ENCODE measurements around the gene YARS1. TPM values are rescaled to one million over a fixed set of nuclear protein-coding genes. Genes with fewer than 3 reads are reported as not detected.

The YARS1 gene
- total RNA-seq, 1 experiment from 2014 or later, result 118 TPM

GRCh38 chr1:32780005-32780404 lies 37.2 kb downstream of the YARS1 start:
- H3K27me3 ChIP-seq (ENCODE audit: low read length), result no peaks in the 10 kb centered on the region
- no peaks in the 10 kb centered on the region for H3K79me2 ChIP-seq (ENCODE audit: low read length)
- H3K9ac ChIP-seq (ENCODE audit: low read length), result no peak overlapping the region
- peaks cover 26% of the 10 kb centered on the region for H3K36me3 ChIP-seq (ENCODE audit: insufficient read depth, low read length)
- H3K4me1 ChIP-seq (ENCODE audit: low read length), result no peaks in the 10 kb centered on the region
- H2AFZ ChIP-seq (ENCODE audit: low read length), result no peak overlapping the region
- H3K4me2 ChIP-seq (ENCODE audit: low read depth, low read length, poor library complexity, severe bottlenecking), result no peak overlapping the region
- H3K9me2 ChIP-seq (replicated peaks; ENCODE audit: insufficient read depth, low read length), result no peaks in the 10 kb centered on the region
- H3K4me3 ChIP-seq (ENCODE audit: low read length), result no peak overlapping the region
- no peaks in the 10 kb centered on the region for H4K20me1 ChIP-seq (ENCODE audit: insufficient read depth, low read depth, low read length)
- no peak overlapping the region for H3K27ac ChIP-seq (ENCODE audit: low read length)
- no peak for DNase-seq
- no peaks in the 10 kb centered on the region for H3K9me3 ChIP-seq (ENCODE audit: low read length)

- H3K79me2 ChIP-seq (ENCODE audit: low read length), result no peaks in the 10 kb centered on the region
- H3K9me3 ChIP-seq (ENCODE audit: low read length), result no peaks in the 10 kb centered on the region
- peaks cover 22% of the 10 kb centered on the region for H3K36me3 ChIP-seq (ENCODE audit: insufficient read depth, low read length)
- no peaks in the 10 kb centered on the region for H3K4me1 ChIP-seq (ENCODE audit: low read length)
- H2AFZ ChIP-seq (ENCODE audit: low read length), result no peak overlapping the region
- H3K9me2 ChIP-seq (replicated peaks; ENCODE audit: insufficient read depth, low read length), result no peaks in the 10 kb centered on the region
- H4K20me1 ChIP-seq (ENCODE audit: insufficient read depth, low read depth, low read length), result no peaks in the 10 kb centered on the region
- H3K27ac ChIP-seq (ENCODE audit: low read length), result no peak overlapping the region
- no peak for DNase-seq
- no peaks in the 10 kb centered on the region for H3K27me3 ChIP-seq (ENCODE audit: low read length)
- H3K9ac ChIP-seq (ENCODE audit: low read length), result no peak overlapping the region
- H3K4me3 ChIP-seq (ENCODE audit: low read length), result no peak overlapping the region
- no peak overlapping the region for H3K4me2 ChIP-seq (ENCODE audit: low read depth, low read length, poor library complexity, severe bottlenecking)
These were observed 37.9 kb downstream of the YARS1 start for GRCh38 chr1:32779242-32779641.

GRCh38 chr1:32775640-32776337 lies 41.4 kb downstream of the YARS1 start:
- Histone ChIP-seq H2AFZ (ENCODE audit: low read length) (no peak overlapping the region), H3K79me2 (ENCODE audit: low read length) (no peaks in the 10 kb centered on the region), H3K36me3 (ENCODE audit: insufficient read depth, low read length) (peaks cover 14% of the 10 kb centered on the region; the same call in 1 of the 2 replicates), H3K4me2 (ENCODE audit: low read depth, low read length, poor library complexity, severe bottlenecking) (no peak overlapping the region), H3K4me1 (ENCODE audit: low read length) (peaks cover 8% of the 10 kb centered on the region), H3K9me3 (ENCODE audit: low read length) (no peaks in the 10 kb centered on the region), H3K9me2 (replicated peaks; ENCODE audit: insufficient read depth, low read length) (no peaks in the 10 kb centered on the region), H3K27me3 (ENCODE audit: low read length) (no peaks in the 10 kb centered on the region), H4K20me1 (ENCODE audit: insufficient read depth, low read depth, low read length) (no peaks in the 10 kb centered on the region), H3K9ac (ENCODE audit: low read length) (no peak overlapping the region), H3K27ac (ENCODE audit: low read length) (no peak overlapping the region), H3K4me3 (ENCODE audit: low read length) (no peak overlapping the region)
- DNase-seq, result no peak

- Histone ChIP-seq H3K27ac (ENCODE audit: low read length) (no peak overlapping the region), H3K4me1 (ENCODE audit: low read length) (peaks cover 8% of the 10 kb centered on the region), H3K27me3 (ENCODE audit: low read length) (no peaks in the 10 kb centered on the region), H3K9me2 (replicated peaks; ENCODE audit: insufficient read depth, low read length) (no peaks in the 10 kb centered on the region), H3K36me3 (ENCODE audit: insufficient read depth, low read length) (peaks cover 7% of the 10 kb centered on the region; the same call in 1 of the 2 replicates), H4K20me1 (ENCODE audit: insufficient read depth, low read depth, low read length) (no peaks in the 10 kb centered on the region), H3K4me3 (ENCODE audit: low read length) (no peak overlapping the region), H3K4me2 (ENCODE audit: low read depth, low read length, poor library complexity, severe bottlenecking) (no peak overlapping the region), H3K79me2 (ENCODE audit: low read length) (no peaks in the 10 kb centered on the region), H3K9me3 (ENCODE audit: low read length) (no peaks in the 10 kb centered on the region), H3K9ac (ENCODE audit: low read length) (no peak overlapping the region), H2AFZ (ENCODE audit: low read length) (no peak overlapping the region)
- DNase-seq, result no peak
These were observed 42.1 kb downstream of the YARS1 start for GRCh38 chr1:32774950-32775634.

- Histone ChIP-seq H3K79me2 (ENCODE audit: low read length) (no peaks in the 10 kb centered on the region), H3K4me1 (ENCODE audit: low read length) (peaks cover 8% of the 10 kb centered on the region), H2AFZ (ENCODE audit: low read length) (no peak overlapping the region), H3K9ac (ENCODE audit: low read length) (no peak overlapping the region), H3K27ac (ENCODE audit: low read length) (no peak overlapping the region), H3K36me3 (ENCODE audit: insufficient read depth, low read length) (peaks cover 6% of the 10 kb centered on the region; the same call in 1 of the 2 replicates), H3K9me3 (ENCODE audit: low read length) (no peaks in the 10 kb centered on the region), H3K4me2 (ENCODE audit: low read depth, low read length, poor library complexity, severe bottlenecking) (no peak overlapping the region), H4K20me1 (ENCODE audit: insufficient read depth, low read depth, low read length) (no peaks in the 10 kb centered on the region), H3K4me3 (ENCODE audit: low read length) (no peak overlapping the region), H3K27me3 (ENCODE audit: low read length) (no peaks in the 10 kb centered on the region), H3K9me2 (replicated peaks; ENCODE audit: insufficient read depth, low read length) (no peaks in the 10 kb centered on the region)
- no peak for DNase-seq
These were observed 42.7 kb downstream of the YARS1 start for GRCh38 chr1:32774464-32774808.

- H3K27ac ChIP-seq (ENCODE audit: low read length), result no peak overlapping the region
These were observed 43.2 kb downstream of the YARS1 start for GRCh38 chr1:32773764-32774463.

GRCh38 chr1:32773018-32773763 lies 44.0 kb downstream of the YARS1 start:
- H3K9ac ChIP-seq (ENCODE audit: low read length), result no peak overlapping the region

More at GRCh38 chr1:32773764-32774463, 43.2 kb downstream of the YARS1 start:
- Histone ChIP-seq H3K9me2 (replicated peaks; ENCODE audit: insufficient read depth, low read length) (no peaks in the 10 kb centered on the region), H2AFZ (ENCODE audit: low read length) (no peak overlapping the region), H3K9me3 (ENCODE audit: low read length) (no peaks in the 10 kb centered on the region), H3K36me3 (ENCODE audit: insufficient read depth, low read length) (peaks cover 6% of the 10 kb centered on the region; the same call in 1 of the 2 replicates), H3K4me2 (ENCODE audit: low read depth, low read length, poor library complexity, severe bottlenecking) (no peak overlapping the region), H3K4me3 (ENCODE audit: low read length) (no peak overlapping the region), H3K4me1 (ENCODE audit: low read length) (peaks cover 8% of the 10 kb centered on the region), H4K20me1 (ENCODE audit: insufficient read depth, low read depth, low read length) (no peaks in the 10 kb centered on the region), H3K9ac (ENCODE audit: low read length) (no peak overlapping the region), H3K27me3 (ENCODE audit: low read length) (no peaks in the 10 kb centered on the region), H3K79me2 (ENCODE audit: low read length) (no peaks in the 10 kb centered on the region)
- DNase-seq, result no peak

More at GRCh38 chr1:32773018-32773763, 44.0 kb downstream of the YARS1 start:
- H2AFZ ChIP-seq (ENCODE audit: low read length), result no peak overlapping the region
- no peak overlapping the region for H3K4me3 ChIP-seq (ENCODE audit: low read length)
- no peaks in the 10 kb centered on the region for H3K9me2 ChIP-seq (replicated peaks; ENCODE audit: insufficient read depth, low read length)
- no peaks in the 10 kb centered on the region for H4K20me1 ChIP-seq (ENCODE audit: insufficient read depth, low read depth, low read length)
- peak; percentile 90 for DNase-seq
- no peaks in the 10 kb centered on the region for H3K9me3 ChIP-seq (ENCODE audit: low read length)
- H3K4me2 ChIP-seq (ENCODE audit: low read depth, low read length, poor library complexity, severe bottlenecking), result no peak overlapping the region
- no peaks in the 10 kb centered on the region for H3K79me2 ChIP-seq (ENCODE audit: low read length)
- no peaks in the 10 kb centered on the region for H3K27me3 ChIP-seq (ENCODE audit: low read length)
- peaks cover 8% of the 10 kb centered on the region for H3K4me1 ChIP-seq (ENCODE audit: low read length)
- H3K27ac ChIP-seq (ENCODE audit: low read length), result no peak overlapping the region
- H3K36me3 ChIP-seq (ENCODE audit: insufficient read depth, low read length), result peaks cover 6% of the 10 kb centered on the region; the same call in 1 of the 2 replicates
